NCI-H187 treated with DMSO at 0.1 percent for 48 hours (cell line): ENCODE measurements around the gene YY2.
A peak's percentile ranks its signal among the peaks of the same experiment; 100 is the strongest.
"Not testable (repeated sequence)": the region's sequence is repeated elsewhere in the genome, so short reads cannot be mapped to it uniquely, and the experiment has no call there.

Experiments
- DNase-seq: peaks from one replicate; lab custom pipeline; 2025; lab: John Stamatoyannopoulos, UW

Gene YY2

DNA sequence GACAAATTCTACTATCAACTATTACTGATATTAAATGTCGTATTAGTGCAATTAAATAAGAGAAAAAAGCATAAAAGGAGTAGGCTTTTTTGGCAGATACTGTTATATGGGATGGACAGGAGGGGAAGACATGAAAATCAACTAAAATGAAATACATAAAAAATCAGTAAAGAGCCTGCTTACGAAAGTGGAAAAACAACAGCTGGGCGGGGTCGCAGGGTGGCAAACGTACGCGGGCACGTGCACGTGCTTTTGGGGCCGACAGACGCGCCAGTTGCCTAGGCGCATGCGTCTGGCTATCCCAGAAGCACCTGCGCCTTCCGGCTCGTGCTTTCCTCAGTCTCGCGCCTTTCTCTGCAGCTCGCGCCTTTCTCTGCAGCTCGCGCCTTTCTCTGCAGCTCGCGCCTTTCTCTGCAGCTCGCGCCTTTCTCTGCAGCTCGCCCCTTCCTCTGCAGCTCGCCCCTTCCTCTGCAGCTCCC, at the start of gene YY2:
TSS of gene YY2 (plus strand) at position 51 of the 479 bp plus-strand sequence. CDS start 498 bp downstream, outside the sequence.
- no peak for DNase-seq

DNA sequence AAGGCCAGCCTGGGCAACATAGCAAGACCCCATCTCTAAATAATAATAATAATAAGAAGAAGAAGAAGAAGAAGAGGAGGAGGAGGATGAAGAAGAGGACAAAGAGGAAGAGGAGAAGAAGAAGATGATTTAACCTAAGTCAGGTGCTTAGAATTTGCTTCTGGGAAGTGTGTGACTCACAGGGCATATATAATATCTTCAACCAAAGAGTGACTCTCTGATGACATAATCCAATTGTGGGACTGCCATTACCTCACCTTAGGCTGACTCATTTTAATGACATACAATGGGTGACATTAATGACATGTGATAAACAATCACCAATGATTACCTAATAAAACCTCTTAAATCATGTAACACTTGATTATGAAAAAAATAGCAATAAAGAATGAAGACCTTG, 49.1 kb upstream of the YY2 start:
- DNase-seq = no peak

DNA sequence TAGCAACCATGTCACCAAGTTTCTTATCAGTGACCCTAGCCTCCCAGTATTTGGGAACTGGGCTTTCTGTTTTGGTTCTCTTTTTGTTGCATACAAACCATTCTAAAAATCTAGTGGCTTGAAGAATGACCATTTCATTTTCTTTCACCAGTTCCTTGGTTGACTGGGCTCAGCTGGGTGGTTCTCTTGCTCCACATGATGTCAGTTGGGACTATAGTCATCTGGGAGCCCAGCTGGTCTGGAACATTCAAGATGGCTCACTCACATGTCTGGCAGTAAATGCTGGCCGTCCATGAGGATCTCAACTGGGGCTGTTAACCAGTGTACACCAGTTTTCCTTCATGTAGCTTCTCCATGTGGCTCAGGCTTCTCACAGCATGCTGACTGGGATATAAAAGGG, 44.0 kb upstream of the YY2 start:
- DNase-seq = no peak

DNA sequence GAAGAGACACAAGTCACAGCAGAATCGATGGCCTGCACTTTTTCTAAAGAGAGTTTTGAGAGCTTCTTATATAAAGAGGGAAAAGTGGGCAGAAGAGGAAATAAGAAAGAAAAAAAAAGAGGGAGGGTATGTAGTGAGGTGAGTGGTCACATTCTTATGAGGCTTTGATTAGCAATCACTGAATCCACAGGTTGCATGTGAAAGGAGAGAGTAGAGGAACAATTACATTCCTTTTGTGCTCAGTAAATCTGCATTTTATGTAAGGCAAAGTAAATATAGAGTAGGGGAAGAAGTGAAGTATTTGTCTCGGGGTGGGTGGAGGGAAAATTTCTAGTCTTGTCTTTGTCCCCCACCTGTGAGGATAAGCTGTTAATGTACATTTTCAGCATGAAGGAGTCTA, 43.2 kb upstream of the YY2 start:
- DNase-seq = no peak

DNA sequence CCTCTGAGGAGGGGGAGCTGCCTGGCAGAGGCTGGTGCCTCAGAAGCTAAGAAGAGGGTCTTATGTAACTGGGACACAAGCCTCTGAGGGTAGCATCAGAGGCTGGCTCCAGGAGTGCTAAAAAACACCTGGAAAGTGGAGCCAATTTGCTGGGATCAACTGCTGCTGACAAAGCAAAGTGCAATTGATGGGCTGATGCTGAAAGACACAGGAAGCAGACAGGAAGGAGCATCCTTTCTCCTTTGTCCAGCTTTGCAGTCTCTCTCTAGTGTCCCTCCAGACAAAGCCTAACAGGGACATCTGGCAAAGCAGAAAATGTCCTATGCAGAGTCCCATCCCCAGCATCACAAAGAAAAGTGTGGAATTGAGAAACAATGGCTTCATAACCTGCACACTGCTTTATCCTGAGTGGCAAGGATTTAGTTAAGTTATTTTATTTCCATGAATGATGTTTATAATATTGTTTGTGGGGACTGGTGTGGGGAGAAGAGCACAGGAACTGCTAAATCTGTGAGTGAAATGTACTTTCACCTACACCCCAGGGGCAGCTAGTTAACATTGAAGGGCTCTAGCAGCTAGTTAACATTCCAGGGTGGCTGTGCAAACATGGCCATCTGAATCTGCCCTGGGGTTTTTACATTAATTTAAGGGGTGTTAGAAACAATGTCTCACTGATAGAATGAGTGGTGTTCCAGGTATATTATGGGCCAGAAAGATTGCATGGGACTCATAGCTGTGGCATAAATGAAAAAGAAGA, 42.0 kb upstream of the YY2 start:
- no peak for DNase-seq

DNA sequence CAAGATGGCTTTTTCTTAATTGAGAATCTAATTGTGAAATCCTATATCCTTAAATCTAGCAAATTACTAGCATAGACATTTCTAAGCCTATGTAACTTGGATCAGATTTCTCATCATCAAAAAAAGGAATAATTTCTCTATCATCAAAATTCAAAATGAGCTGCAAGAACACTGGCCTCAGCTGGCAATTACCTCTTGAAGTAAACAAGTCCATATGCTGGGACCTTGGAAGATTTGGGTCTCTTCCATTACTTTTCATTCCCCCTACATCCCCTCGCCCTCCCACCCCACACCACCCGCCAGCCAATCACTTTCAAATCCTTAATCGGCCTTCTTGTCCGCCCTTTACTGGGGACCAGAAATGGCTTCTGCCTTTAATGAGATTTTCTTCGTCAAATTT, 39.7 kb upstream of the YY2 start:
- DNase-seq = no peak

DNA sequence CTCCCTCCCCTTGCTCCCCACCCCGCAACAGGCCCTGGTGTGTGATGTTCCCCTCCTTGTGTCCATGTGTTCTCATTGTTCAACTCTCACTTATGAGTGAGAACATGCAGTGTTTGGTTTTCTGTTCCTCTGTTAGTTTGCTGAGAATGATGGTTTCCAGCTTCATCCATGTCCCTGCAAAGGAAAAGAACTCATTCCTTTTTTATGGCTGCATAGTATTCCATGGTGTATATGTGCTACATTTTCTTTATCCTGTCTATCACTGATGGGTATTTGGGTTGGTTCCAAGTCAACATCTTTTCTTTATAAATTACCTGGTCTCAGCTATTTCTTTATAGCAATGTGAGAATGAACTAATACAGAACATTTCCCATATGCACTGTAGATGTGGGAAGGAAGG, 35.6 kb upstream of the YY2 start:
- not testable (repeated sequence) for DNase-seq

DNA sequence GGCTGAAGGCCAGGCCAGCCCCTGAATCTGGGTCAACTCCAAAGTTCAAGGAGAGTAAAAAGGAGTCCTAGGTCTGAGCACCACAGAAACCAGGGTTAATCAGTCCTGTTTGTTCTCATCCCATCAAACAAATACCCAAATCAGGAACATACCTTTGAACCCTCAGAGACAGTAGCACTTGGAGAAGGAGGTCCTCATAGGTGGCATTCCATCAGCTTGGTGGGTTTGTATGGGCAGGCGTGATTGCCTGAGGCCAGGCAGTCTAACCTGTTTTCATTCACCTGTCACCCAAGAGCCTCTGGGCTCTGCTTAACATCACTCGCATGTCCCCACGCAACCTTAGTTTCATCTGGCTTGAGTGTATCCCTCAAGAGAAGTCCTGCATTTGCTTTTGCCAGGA, 33.9 kb upstream of the YY2 start:
- DNase-seq = no peak

DNA sequence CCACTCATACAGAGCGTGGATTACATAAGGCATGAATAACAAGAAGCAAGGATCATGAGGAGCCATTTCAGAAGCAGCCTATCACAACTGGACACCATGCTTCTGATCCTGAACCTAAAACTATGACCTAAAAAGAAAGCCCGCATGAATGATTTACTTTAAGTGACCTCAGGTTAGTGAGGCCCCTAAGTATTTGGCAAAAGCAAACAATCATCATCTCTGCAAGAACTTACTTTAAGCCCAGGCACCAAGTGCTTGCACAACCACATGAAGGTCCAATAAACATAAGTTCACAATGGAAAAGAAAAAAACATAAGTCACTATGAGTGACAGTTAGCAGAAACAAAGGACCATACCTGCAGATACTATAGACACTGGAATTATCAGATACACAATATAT, 24.3 kb upstream of the YY2 start:
- DNase-seq = no peak

DNA sequence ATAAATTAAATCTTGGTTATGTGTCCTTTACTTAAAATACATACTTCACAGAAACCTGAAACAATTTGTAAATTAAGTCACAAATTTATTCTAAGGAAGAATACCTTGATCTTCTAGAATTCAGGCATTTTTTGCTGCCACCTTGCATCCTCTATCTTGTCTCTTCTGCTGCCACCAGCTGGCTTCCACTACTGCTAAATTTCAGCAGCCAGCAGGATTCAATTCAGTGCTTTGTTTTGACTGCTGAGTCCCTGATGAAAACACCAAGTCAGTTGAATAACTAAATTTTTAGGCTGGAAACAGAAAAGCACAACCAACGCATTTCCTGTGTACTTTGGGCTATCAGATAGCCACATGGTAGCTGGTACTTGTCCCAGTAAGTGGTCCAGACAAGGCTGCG, 18.7 kb upstream of the YY2 start:
- no peak for DNase-seq

DNA sequence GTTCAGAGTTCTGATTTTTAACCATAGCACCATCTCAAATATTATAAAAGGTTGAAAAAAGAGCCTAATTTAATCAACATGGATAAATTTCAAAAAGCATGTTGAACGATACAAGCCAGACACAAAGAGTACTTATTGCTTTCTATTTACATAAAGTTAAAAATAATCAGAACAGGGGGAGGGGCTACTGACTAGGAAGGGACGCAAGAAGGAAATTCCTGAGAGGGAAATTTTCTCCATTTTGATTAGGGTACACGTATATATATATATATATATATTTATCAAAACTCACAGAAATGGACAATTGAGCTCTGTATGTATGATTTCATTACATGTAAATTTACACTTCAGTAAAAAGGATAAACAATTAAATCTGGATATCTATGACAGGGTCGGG, 16.9 kb upstream of the YY2 start:
- DNase-seq = no peak

DNA sequence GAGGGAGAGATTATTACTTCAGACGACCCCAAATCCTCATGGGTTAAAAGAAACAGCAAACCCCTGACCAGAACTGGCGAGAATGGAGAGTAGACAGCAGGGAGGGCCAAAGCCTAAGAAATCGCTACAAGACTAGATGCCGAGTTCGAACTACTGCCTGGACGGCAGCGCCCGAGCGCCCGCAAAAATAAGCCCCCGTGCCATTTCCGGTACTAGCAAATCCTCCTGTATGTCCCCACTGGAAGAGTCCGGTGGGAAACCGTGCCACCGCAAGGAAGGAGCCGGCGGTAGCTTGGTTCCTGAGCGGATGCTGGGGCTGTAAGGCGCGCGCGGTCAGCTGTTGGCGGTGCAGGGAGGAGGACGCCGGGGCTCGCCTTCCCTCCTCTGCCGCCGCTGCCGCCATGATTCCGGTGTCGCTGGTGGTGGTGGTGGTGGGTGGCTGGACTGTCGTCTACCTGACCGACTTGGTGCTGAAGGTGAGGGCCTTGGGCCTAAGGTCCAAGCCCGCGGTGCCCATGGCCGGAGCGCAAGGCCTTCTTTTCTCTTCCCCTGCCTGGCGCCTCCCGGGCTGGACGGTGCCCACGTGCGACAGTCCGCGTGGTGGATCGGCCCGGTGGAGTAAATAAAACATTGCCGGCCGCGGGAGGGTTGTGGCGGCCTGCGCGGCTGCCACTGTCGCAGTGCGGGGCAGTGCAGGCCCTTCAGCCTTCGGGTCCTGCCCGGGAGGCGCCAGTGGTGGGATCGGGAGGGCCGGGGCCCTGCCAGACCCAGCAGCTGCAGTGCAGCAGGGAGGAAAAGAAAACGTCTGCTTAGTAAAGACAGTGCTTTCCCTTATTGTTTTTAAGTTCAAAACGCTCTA, 16.2 kb upstream of the YY2 start, which contains the start of gene MBTPS2:
TSS of gene MBTPS2 (plus strand) at position 284 of the 859 bp plus-strand sequence. CDS start at position 402, 118 bp downstream.
- peak; percentile 21 for DNase-seq

DNA sequence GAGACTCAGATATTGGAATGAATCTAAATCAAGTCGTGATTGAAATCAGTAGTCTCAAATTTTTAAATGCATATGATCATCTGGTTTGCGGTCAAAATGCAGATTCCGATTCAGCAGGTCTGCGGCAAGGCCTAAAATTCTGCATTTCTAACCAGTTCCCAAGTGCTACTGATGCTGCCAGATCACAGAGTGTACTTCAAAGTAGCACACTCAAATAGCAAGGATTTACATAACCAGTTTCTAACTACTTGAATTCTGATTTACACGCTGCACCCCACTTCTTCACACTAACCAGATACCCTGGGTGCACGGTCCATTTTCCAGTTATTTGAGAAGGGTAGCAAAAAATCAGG, 15.6 kb upstream of the YY2 start:
- DNase-seq = no peak

DNA sequence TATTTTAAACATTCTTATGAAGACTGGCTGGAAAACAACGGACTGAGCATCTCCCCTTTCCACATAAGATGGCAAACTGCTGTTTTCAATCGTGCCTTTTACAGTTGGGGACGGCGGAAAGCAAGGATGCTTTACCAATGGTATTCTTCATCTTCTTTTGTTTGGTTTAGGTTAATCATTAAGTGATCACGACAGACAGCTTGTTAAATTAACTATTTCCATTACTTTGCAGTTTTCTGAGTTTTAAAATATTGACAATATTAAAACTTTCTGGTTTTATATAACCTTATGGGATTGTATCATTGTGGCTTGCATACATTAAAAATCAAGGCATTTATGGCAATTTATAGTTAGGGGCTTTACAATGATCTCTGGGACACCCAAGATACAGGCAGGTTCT, 12.6 kb upstream of the YY2 start:
- DNase-seq = no peak

DNA sequence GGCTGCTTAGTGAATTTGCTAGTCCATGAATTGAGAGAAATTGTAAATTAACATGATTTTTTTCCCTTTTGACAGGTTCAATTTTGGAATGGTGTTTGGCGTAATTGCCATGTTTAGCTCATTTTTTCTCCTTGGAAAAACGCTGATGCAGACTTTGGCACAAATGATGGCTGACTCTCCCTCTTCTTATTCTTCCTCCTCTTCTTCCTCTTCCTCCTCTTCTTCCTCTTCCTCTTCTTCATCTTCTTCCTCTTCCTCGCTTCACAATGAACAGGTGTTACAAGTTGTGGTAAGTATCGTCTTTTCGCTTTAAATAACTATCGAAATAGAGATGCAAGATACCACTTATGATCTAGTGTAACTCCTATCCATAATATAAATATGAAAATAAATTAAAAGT, 10.7 kb upstream of the YY2 start:
- no peak for DNase-seq

DNA sequence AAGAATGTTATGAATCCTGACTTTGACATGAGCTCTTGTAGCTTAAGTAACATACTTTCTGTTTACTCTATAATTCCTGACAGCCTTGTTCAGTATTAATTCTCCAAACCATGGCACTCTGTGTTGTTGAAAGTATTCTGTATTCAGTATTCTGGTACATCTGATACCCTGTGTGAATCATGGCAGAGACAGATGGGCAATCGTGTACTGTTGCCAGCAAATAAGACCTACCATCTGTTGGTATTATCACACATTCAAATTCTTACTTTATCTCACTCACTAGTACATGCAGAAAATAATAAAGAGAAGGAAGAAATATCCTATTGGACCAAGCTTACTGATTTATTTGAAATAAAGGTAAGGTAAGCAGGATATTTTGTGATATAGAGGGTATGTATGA, 8.4 kb upstream of the YY2 start:
- DNase-seq = no peak

DNA sequence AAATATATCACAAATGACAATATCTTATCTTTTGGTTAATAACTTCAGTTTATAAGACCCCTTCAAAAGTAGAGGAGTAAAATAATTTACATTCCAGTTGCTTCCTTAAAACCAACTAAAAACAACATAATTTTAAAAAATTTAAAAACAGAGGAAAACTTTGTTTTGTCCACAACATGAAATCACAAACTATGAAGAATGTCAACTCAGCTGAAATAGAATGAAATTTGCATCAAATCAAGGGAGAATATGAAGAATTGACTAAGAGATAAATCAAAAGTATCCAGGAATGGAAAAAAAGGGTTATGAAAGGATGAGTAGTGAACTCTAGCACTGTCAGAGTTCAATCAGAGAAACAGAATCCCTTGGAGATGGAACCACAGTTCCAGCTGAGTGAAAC, 2.2 kb upstream of the YY2 start:
- DNase-seq = no peak

DNA sequence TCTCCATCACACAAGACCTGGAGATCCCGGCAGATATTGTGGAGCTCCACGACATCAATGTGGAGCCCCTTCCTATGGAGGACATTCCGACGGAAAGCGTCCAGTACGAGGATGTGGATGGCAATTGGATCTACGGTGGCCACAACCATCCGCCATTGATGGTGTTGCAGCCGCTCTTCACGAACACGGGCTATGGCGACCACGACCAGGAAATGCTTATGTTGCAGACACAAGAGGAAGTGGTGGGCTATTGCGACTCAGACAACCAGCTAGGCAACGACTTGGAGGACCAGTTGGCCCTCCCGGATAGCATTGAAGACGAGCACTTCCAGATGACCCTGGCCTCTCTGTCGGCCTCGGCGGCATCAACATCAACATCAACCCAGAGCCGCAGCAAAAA, 717 bp downstream of the YY2 start:
- no peak for DNase-seq

DNA sequence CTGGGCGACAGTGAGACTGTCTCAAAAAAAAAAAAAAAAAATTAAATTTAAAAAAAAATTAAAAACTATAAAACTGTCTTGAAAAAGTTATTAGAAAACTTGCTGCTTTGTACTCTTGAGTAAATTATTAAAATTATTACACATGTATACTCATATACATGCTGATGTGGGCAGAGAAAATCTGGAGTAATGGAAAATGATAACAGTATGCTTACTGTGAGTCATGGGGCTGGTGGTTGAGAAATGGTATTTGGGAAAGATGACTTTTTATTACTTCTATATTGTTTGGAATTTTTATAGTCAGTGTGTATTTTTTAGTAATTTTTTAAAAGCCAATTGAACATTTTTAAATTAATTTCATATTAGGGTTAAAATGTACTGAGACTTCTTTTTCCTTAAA, 7.5 kb downstream of the YY2 start:
- no peak for DNase-seq

DNA sequence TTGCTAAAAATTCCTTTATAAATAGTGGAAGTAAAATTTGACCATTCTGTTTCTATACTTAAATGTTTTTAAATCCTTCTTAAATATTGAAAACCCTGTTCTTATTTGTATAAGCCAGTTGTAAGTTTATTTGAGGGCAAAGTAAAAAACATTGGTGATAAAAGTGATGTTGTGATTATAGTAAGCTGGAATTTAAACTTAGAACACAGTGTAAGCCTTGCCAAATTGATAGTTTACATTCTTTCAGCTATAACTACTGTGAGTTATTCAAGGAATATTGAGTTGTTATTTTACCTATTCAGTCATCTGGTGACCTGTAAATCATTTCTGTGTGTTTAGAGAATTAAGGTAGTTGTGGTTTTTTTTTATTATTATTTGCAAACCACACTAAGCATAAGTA, 9.6 kb downstream of the YY2 start:
- no peak for DNase-seq

DNA sequence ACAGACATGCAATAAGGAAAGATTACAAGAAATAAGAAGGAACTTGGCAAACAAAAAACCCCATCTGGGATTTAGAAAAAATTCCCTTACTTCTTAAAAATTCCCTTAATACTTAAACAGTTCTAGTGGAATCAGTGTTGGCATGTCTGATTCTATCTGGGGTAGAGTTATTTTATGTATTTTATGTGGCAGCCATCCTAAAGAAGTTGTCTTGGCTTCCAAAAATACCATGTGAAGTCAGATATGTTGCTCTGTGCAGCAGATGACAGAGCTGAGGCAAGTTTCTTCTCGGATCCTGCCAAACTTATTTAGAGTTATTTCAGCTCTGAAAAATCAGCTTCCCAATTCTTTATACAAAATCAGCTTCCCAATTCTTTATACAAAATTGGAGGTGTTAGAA, 14.7 kb downstream of the YY2 start:
- DNase-seq = no peak

DNA sequence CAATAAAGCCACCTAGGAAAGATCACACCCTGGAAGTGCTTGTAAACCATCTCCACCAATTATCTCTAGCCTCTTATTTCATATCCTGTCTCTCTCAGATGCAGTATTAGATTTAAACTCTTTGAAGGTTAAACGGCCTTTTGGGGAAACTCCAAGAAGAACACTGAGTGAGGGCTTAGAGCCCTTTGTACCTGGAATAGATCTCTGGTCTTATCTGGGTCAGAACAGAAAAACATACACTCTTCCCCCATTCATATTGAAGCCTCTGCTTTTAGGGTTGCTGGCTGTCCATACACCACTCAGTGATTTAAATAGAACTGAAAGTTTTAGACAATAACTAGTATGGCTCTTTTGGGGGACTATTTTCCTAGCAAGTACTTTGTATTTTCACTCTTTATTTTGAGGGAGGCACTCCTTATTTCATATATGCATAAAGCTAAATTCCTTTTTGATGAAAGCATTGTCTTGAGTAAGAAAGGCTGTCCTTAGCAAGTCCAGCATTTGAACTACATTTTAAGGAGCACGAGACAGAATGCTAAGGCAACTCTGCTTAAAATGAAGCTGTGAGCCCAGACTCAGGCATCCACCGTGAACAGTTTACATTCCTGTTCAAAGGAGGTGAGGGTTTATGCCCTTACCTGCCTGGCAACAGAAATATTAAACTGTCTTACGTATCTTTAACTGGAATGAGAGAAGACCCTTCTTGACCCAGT, 17.4 kb downstream of the YY2 start:
- no peak for DNase-seq

DNA sequence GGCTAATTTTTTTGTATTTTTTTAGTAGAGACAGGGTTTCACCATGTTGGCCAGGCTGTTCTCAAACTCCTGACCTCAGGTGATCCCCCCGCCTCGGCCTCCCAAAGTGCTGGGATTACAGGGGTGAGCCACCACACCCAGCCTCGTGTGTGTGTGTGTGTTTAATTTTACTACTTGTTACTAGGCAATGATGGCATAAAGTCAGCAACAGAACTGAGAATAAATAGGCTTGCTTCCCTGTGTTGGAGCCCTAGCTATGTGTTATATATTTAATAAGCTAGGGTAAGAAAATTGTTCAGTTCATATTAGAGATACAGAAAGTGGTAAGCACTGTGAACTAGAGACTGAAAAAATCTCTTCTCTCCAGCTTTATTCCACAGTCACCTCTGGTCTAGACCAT, 18.4 kb downstream of the YY2 start:
- DNase-seq = not testable (repeated sequence)
